ENCODE measurements around the gene GLDC.

GRCh38 chr9:6489099-6489498, 156.4 kb downstream of the GLDC start:
- TF ChIP-seq SIN3A (IDR thresholded peaks at IDR 0.05; ENCODE audit: borderline replicate concordance, insufficient read depth, low read length) (no peak), POLR2AphosphoS5 (IDR thresholded peaks at IDR 0.05; ENCODE audit: low read depth, low read length) (no peak)
